GM12872 (cell line): Measurements from ENCODE around the gene VMAC.

Experiments used
- TF ChIP-seq, protein P1 (sequence below): IDR thresholded peaks from 3 replicates; pipeline ENCODE4 v1.5.1; 2011; ENCODE audit warnings: low read depth, mild to moderate bottlenecking, low read length, moderate library complexity; ENCODE audit not compliant: insufficient read depth

Gene VMAC, protein sequence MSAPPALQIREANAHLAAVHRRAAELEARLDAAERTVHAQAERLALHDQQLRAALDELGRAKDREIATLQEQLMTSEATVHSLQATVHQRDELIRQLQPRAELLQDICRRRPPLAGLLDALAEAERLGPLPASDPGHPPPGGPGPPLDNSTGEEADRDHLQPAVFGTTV

DNA sequence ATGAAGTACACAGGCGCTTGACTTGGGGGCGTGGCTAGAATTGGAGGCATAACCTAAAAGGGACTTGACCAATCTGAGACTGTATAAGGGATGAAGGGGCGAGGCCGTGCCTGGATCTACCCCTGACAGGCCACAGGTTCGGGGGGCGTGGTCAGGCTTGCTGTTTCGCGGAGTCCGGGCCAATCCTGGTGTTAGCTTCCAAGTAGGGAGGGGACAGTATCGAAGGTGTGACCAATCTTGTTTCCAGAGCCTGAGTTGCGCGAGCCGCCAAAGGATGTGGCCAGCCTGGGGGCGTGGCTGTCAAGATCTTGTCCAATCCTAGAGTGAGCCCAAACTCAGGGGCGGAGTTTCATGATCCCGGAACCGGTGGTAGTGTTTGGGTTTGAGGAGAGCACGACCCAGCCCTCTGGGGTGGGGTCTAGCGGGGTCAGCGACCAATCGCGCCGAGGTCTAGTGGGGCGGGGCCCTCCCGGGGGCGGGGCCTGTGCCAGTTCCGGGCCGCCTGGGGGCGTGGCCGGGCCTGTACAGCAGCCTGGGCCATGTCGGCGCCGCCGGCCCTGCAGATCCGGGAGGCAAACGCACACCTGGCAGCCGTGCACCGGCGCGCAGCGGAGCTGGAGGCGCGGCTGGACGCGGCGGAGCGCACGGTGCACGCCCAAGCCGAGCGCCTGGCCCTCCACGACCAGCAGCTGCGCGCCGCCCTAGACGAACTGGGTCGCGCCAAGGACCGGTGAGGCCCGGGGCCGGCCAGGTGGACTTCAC is at the start of gene VMAC:
Gene VMAC (plus strand): TSS at position 521 of the 762 bp plus-strand sequence. CDS start 19 bp downstream, at position 540.
- TF ChIP-seq, protein P1, sequence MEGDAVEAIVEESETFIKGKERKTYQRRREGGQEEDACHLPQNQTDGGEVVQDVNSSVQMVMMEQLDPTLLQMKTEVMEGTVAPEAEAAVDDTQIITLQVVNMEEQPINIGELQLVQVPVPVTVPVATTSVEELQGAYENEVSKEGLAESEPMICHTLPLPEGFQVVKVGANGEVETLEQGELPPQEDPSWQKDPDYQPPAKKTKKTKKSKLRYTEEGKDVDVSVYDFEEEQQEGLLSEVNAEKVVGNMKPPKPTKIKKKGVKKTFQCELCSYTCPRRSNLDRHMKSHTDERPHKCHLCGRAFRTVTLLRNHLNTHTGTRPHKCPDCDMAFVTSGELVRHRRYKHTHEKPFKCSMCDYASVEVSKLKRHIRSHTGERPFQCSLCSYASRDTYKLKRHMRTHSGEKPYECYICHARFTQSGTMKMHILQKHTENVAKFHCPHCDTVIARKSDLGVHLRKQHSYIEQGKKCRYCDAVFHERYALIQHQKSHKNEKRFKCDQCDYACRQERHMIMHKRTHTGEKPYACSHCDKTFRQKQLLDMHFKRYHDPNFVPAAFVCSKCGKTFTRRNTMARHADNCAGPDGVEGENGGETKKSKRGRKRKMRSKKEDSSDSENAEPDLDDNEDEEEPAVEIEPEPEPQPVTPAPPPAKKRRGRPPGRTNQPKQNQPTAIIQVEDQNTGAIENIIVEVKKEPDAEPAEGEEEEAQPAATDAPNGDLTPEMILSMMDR: no peak

- TF ChIP-seq, protein P1: no peak
These were observed 47.2 kb upstream of the VMAC start for GRCh38 chr19:5857203-5858081.

- TF ChIP-seq, protein P1: no peak
These were observed 41.5 kb upstream of the VMAC start for GRCh38 chr19:5863030-5863665.

DNA sequence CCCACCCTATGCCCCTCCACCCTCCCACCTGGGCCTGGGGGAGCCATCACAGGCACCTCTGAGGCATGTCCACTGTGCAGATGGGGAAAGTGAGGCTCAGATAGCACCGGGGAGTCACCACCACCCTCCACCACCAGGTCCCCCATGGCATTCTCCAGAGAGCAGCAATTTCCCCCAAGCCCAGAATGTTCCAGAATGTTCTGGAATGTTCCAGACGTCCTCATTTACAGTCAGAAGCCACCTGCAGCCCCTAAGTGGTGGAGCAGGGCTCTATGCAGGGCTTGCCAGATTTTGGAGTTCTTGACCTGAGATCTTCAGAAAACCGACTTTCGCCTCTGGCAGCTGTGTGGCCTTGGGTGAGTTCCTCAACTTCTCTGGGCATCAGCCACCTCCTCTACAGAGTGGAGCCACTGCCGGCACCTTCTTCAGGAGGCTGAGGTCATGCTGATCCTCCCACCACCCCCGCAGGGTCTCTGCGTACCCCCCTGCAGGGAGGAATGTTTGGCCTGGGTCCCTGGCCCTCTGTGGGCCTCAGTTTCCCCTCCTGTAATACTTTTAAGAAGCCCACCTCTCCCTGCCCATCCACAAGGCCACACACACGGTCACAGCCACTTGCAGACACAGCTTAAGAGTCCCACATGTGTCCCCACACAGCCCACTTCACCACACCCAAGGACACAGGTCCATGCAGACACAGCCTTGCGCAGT is 40.5 kb upstream of the VMAC start:
- TF ChIP-seq, protein P1: no peak

- TF ChIP-seq, protein P1: 0 out of 3 replicates have a peak, but pooled peaks have one; percentile 19
These were observed 39.8 kb upstream of the VMAC start for GRCh38 chr19:5864725-5865486.

GRCh38 chr19:5865772-5866171 is 38.9 kb upstream of the VMAC start:
- TF ChIP-seq, protein P1: no peak
